ENCODE results near the gene DLEU7.

Gene DLEU7

DNA sequence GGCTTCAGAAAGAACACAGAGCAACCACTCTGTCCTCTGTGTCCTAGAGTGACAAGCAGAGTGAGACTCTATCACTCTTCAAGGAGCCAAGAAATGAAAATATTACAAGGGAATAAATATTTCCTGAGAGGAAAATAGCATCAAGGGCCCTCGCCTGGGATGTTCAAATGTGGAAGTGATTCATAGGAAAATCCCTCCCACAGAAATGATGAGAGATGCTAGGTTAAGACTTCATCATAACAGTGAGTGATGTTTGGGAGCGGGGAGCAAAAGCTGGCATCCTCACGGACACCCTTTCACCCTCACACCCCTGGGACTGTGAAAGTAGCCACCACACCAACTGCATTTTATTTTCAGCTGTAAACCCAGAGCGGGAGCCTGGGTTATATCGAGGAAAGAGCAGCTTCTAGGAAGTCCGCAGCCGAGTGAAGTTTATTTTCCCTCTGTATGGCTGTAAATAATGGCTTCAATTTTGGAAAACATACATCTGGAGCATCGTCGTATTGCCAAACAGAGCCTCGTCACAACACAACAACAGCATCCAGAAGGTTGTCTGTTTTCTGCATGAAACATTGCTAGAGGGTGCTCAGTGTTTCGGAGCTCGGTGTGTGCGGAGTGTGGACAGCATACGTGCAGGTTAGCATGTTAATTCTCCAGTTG lies 54.8 kb downstream of the DLEU7 start:
- DNase-seq: no peak

DNA sequence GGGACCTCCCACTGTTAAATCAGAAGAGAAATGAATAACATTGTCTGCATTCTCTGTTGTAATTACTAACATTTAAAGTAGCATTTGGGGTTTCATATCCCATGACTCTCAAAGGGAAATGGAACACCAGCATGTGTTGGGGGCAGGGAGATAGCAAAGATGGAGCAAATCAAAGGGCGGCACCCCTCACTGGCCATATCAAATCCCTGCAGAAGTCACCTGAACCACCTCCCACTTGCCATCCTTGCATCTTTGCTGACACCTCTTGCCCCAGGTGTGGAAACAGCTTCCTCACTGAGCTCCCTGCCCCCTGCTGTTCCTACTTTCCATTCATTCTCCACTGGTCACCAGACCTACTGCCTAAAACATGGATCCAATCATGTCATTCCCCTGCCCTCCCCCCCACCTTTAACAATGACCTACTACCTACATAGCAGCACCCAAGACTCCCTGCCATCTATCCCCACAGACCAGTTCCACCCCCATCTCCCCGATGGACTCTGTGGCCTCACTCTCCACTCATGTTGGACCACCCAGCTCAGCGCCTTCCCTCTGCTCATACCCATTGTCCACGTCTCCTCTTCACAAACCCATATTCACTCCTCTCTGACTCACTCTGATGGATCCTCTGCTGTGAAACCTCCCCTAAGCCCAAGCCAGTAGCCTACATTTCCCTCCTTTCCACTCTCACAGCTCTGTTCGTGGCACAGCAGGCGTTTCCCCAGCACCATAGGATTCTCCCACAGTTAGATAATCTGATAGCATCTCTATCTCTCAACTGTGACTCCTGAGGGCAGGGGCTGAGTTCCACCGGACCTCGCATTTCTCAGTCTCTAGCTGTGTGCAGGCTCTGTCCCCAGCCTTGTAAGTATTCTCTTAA lies 55.9 kb downstream of the DLEU7 start:
- DNase-seq: no peak

DNA sequence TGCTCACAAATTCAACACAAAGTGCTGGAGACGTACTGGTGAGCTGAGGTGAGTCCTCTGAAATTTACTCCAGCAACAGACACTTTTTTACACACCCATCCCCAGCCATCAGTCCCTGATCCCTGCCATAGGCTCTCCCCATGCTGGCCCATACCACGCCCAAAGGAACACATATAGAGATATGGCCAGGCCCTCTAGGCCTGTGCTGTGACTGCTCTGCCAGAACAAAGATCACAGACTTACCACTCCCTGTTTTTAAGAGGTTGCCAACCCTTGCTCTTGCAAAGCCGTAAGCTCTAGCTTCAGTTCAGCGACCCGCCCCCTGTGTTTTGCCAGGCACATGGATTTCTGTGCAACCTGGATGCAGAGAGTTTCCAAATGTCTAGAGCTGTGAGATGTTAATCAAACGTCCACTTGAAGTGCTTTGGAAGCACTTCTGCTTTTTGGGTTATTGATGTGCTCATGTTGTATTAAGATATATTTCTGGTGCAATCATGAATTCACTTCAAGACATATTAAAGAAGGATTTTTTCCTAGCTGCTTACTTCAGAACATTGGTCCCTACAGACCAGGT lies 59.7 kb downstream of the DLEU7 start:
- DNase-seq: no peak

DNA sequence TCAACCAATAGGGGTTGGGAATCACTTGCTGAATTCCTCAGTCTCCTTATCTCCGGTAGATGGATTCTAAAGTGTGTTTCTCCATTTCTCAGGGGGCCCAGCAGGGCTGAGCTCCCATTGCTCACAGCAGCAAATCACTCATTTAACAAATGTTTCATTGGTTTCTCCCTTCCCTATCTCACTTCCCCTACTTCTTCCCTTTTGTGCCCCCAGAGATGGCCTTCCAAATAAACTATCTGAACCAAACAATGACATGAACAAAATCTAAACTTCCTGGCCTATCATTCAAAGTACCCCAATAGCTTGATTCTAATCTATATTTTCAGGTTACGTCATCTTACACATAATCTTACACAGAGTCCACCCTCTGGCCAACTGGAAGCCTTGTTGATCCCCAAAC lies 60.4 kb downstream of the DLEU7 start:
- no peak for DNase-seq

- DNase-seq: no peak
Measured at GRCh38 chr13:50780201-50781015, 63.1 kb downstream of the DLEU7 start.

GRCh38 chr13:50779443-50780200 lies 63.9 kb downstream of the DLEU7 start:
- no peak for DNase-seq
